ENCODE results near the gene KIF3A. TPM values are rescaled to one million over a fixed set of nuclear protein-coding genes. Genes with fewer than 3 reads are reported as not detected.

The KIF3A gene
- total RNA-seq, 1 donor from 2014 or later, result 95.8 TPM

DNA sequence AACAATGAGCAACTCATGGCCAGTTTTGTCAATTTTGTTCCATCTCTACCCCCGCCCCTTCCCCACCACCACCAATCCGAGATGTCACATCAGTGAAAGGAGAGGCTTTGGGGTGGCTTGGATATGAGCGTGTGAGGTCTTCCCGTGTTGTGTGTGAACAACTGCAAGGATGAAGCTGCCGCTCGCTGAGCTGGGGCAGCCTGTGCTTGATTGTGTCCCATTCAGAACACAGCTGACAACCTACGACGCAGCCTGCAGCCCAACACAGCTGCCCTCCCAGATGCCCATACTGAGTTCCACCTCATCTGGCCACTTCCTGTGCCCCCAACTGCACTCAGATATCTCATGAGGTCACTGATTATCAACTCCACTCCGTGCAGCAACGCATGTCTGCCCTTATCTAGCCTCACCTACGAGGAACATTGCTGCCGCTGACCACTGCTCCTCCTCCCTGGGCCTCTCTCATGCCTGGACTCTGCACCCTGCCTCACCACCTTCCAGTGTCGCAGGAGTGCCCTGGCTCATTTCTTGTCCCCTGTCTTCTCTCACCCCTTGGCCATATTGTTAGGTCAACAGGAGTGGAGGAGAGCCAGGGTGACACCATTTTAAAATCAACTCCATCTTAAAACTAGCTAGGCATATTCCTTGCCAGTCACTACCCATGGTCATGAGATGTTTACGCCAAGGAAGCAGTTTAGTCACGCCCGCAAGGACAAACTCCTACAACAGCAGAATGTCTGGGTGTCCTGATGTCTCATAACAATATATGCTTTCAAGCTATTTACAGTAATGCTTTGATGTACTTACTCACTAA lies 70.8 kb downstream of the KIF3A start:
- DNase-seq (ENCODE audit: low spot score in 2 of 2), result no peak
- no peak for FAIRE-seq

DNA sequence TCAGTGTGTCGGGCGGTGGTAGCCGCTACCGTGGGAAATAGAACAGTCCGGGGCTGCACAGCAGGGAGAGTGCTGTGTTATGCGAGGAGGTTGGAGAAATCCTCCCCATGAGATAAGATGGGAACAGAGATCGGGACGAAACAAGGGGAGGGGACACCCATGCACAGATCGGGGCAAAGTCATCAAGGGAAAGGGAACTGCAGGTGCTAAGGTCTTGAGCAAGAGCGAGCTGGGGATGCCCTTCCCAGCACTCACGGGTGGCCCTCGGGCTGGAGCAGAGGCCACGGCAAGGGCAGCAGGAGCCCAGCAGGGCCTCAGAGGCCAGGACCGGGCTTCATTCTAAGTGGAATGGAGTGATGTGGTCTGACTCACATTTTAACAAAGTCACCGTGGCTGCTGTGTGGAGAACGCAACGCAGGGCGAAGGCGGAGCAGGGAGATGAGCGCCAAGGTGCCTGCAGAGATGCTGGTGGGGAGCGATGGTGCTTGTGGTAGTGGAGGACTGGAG lies 71.7 kb downstream of the KIF3A start:
- DNase-seq (ENCODE audit: low spot score in 2 of 2) (no peak), FAIRE-seq (no peak)

DNA sequence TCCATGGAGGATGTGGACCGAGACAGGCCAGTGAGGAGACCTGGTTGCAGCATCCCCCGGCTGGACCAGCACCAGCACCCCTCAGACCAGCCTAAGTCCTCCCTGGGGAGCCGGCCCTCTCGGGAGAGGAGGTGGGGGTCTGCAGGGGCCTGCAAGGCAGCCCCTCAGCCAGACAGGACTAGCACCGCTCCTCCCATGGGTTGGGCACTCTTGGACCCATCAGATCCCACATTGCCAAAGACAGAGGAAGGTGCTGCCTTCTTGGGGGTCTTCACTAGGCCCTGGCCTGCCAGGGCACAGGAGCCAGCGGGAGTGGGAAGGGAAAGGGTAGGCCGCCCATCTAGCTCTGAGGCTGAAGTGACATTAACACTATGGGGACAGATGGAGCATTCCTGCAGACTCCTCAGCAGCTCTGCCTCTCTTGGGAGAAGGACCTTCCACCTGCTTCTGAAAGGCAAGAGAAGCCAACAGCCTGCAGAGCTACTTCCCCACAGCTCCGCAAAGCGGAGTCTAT lies 72.6 kb downstream of the KIF3A start:
- FAIRE-seq, result no peak

DNA sequence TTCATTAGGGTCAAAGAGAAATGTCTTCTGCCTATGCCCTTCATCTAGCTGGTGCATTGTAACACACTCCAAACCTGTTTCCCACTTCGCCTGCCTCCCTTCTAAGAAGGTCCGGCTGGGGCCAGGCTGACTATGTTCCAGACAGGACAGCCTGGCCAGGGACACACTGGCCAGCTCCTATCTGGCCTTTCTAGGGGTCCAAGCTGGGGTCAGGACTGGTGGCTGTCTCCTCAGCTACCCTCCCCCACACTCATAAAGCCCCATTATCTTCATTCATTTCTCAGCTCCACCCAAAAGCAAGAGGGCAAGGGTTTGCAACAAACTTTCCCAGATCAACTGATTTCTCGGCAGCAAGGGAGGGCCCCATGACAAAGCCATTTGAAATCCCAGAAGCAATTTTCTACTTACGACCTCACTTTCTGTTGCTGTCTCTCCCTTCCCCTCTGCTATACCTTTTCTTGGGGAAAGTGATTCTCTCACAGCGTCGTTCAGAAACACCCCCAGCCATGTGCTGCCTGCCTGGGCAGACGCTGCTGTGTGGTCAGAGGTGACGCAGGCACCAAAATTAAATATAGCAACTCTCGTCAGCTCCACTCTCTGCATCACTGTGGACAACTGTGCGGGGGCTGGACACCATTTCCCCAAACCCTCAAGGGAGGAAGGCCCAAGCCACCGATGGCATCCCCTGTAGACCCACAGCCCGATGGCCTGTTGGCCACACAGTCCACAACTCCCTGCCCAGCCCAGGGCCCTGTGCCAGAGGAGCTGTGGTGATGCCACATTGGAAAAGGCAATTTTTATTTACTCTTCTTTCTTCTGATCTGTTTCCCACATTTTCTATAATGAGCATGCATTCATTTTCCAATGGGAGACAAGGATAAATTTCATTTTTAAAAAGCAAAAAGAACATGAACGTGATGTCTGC lies 73.3 kb downstream of the KIF3A start:
- DNase-seq (ENCODE audit: low spot score in 2 of 2) (no peak), FAIRE-seq (no peak)

More for the DNA sequence above, 72.6 kb downstream of the KIF3A start:
- DNase-seq (ENCODE audit: low spot score in 2 of 2), result no peak

DNA sequence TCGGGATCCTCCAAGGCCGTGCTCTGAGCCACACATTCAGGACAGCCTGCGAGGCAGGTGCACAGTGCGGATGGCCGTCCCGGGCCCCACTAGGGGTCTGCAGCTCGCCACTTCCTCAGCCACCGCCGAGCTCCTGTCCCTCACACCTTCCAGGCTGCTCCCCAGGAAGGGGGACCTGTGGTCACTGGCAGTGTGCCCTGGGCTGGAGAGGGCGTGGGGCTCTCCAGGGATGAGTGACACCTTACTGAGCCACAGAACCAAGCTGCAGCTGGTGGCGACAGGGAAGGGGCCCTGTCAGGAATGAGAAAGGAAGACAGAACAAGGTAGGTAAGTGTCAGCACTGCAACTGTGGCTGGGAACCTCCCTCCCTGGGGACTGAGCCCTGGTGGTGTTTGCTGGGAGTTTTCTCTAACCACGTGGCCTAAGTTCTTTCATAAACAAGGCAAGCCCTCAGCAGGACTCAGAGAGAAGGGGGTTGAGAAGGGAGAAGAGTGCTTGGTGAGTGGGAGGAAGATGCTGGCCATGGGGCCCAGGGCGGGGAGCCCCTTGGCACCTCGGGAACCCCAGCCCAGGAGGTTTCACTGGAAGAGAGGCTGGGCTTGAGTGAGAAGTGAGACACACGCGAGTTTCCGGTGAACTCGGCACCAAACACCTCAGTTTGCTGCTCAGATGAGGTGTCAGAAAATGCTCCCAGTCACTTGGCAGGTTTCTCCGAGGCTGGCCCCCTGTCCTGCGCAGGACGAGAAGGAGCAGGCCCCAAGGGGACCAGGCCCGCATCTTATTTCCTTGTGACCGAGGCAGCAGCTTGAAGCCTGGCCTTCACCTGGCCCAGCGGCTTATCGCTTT lies 74.2 kb downstream of the KIF3A start:
- DNase-seq (ENCODE audit: low spot score in 2 of 2) (no peak), FAIRE-seq (no peak)

DNA sequence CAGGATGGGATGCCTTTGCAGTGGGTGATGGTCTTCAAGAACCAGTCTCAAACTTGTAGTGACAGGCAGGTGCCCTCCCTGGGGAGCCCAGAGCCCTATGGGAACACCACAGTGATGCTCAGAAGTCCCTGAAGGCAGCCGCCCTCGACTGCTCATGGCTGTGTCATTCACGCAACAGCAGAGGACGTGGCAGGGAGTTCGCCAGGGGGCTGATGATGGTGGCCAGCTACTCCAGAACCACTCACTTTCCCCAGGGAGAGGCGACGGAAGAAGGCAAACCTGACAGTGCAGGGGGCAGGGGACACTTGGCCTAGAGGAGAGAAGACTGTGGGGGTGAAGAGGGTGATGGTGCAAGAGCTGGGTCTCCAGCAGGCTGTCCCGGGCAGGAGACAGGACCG lies 75.3 kb downstream of the KIF3A start:
- DNase-seq (ENCODE audit: low spot score in 2 of 2) (no peak), FAIRE-seq (no peak)

DNA sequence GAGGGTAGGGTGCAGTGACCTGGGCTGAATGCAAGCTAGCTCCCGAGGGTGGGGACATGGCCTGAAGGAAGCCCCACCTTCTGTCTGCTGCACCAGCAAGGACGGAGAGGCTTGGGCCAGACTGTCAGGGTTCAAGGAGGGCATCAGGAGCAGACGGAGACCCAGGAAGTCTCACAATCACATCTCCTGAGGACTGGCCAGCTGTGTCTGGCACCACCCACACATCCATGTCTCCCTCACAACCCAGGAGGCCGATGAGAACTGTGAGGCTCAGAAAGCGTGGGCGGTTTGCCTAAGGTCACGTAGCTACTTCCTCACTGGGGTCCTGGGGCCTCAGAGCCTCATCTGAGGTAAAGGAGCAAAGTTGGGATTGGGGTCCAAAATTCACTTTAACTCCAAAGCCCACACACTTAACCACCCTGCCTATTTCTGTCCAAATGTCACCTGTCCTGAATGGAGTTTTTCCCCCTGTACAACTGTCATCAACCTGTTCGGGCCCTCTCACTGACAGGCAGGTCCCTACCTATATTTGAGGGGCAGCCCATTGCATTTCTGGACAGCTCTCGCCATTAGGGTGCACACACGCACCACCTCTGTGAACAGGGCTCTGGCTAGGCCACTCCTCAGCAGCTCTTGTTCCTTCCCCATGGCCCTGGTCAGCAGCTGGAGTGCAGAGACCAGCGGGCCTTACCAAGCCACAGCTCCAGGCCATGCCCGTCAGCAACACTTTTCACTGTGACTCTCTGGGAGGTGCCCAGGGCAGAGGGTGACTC lies 75.9 kb downstream of the KIF3A start:
- FAIRE-seq (no peak), DNase-seq (ENCODE audit: low spot score in 2 of 2) (no peak)

- no peak for DNase-seq (ENCODE audit: low spot score in 2 of 2)
- FAIRE-seq, result no peak
Measured at GRCh38 chr5:132659598-132660493, 77.5 kb downstream of the KIF3A start.

DNA sequence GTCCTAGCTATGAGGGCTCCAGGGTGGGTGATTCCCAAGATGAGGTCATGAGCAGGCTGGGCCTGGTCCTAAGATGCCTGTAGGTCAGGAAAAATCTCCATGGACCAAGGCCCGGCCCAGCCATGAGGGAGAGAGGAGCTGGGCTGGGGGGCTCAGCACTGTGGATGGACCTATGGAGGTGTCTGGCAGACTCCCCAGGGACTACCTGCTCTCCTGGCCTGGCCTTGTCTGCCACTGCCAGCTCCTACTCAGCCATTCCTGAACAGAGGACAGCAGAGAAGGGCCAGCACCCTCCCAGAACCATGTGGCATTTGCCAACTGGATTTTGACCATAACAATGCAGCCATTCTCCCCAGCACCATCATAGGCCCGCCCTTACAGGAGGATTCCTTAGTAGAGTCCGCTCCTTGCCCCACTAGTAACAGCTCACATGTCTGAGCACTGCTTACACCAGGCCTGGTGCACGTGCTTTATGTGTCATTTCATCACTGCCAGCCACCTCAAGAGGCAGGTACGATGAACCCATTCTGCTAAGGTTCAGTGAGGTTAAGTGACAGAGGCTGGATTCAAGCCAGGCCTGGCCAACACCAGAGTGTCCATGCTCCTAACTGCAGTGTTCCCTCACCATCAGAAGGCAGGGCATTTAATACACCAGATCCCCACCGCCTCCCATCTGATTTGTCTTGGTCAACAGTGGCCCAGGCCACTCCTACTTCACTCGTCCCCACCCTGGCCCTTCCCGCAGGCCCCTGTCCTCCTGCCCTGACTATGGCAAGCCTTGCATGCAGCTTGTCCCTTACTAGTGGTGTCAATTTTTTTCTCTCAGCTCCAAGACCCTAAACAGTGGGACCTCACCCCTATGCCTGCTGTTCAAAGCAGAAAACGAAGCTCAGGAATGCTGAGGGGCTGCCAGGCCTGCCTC lies 78.7 kb downstream of the KIF3A start:
- FAIRE-seq, result no peak

GRCh38 chr5:132657676-132658380 lies 79.5 kb downstream of the KIF3A start, which contains the start of gene IL13:
TSS of gene IL13 (plus strand) at chr5:132658173. CDS start at chr5:132658187, 14 bp downstream.
- FAIRE-seq (no peak), DNase-seq (ENCODE audit: low spot score in 2 of 2) (no peak)

More for the DNA sequence above, 78.7 kb downstream of the KIF3A start:
- no peak for DNase-seq (ENCODE audit: low spot score in 2 of 2)

- FAIRE-seq (no peak), DNase-seq (ENCODE audit: low spot score in 2 of 2) (no peak)
Measured at GRCh38 chr5:132656774-132657355, 80.5 kb downstream of the KIF3A start.

- DNase-seq (ENCODE audit: low spot score in 2 of 2), result peak; percentile 56 to 69
- FAIRE-seq, result no peak
Measured at GRCh38 chr5:132655821-132656773, 81.2 kb downstream of the KIF3A start.

- no peak for FAIRE-seq
- DNase-seq (ENCODE audit: low spot score in 2 of 2), result no peak
Measured at GRCh38 chr5:132653716-132654115, 83.6 kb downstream of the KIF3A start.

DNA sequence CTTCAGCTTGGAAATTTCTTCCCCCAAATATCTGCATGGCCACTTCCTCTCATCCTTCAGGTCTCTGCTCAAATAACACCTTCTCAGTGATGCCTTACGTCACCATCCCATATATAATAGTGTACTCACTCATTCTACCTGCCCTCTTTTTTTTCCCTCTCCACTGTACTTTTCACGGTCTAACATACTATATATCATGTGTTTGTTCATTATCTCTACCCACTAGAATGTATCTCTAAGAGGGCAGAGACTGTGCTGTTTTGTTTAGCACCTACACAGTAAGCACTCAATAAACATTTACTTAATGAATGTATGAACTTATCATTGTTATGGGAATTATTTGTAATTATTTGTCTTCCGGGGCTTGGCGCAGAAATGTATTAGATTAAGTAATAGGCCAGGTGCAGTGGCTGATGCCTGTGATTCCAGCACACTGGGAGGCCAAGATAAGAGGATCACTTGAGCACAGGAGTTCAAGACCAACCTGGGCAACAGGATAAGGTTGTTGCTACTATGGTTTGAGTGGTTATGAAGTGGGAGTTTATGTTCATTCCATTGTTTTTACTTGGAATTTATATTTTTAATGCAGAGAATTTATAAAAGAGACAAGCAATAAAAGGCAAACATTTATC lies 85.4 kb downstream of the KIF3A start:
- FAIRE-seq (no peak), DNase-seq (ENCODE audit: low spot score in 2 of 2) (no peak)

Data from frontal cortex (tissue), 4 donors.